A172 (cell line): ENCODE results near the gene RPL29. TPM values are rescaled to one million over a fixed set of nuclear protein-coding genes. Genes with fewer than 3 reads are reported as not detected.
"Not testable (repeated sequence)": the region's sequence is repeated elsewhere in the genome, so short reads cannot be mapped to it uniquely, and the experiment has no call there.

ENCODE experiments used
- DNase-seq: peaks from one replicate; pipeline ENCODE4 v3.0.0-alpha.2; 2015; ENCODE audit warnings: low spot score
- total RNA-seq: library from RNA; depleted of rRNA; stranded (reverse); fragments of >200 nt; shearing (Covaris generic); gene quantifications from 2 replicates; pipeline ENCODE4 v1.2.3, GENCODE V29; 2014; rRNA removed

The RPL29 gene
- total RNA-seq = 704 and 1,100 TPM in 2 replicates

DNA sequence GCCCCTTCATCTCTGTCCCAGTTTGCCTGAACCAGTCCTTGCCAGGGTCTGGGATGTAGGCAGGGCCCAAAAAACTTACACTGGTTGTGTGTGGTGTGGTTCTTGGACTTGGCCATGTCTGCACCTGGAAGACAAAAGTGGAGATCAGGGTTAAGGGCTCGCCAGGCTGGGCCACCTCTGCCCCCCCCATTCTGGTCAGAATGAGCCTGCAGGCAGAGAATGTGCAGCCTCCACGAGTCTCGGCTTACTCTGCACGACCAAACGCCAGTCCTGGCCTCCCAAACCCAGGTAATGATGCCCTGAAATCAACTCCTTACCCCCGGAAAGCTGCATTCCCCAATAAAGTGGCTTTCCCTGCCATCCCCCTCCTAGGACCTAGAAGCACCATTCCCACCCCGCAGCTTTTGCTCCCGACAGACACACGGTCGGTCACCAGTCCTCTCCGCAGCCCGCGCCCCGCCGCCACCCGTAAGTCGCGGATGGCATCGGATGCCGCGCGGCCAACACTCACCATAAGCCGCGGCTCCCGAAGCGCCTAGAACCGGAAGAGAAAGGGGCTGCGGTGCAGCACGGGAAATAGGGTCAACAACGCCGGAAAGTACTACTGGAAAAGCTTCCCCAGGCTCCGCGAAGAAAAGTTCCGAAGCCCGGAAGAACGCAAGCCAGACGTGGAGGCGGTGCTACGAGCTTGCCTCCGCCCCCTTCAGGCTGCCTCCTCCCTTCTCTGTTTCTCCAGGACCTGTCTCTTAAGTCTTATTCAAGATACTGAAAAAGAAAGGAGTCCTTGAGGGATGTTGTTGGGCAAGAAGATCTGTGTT is at the start of gene RPL29:
RPL29 (minus strand) TSS at position 550 of the 818 bp plus-strand sequence; CDS start at position 116, 434 bp downstream.
- DNase-seq = peak; percentile 91

DNA sequence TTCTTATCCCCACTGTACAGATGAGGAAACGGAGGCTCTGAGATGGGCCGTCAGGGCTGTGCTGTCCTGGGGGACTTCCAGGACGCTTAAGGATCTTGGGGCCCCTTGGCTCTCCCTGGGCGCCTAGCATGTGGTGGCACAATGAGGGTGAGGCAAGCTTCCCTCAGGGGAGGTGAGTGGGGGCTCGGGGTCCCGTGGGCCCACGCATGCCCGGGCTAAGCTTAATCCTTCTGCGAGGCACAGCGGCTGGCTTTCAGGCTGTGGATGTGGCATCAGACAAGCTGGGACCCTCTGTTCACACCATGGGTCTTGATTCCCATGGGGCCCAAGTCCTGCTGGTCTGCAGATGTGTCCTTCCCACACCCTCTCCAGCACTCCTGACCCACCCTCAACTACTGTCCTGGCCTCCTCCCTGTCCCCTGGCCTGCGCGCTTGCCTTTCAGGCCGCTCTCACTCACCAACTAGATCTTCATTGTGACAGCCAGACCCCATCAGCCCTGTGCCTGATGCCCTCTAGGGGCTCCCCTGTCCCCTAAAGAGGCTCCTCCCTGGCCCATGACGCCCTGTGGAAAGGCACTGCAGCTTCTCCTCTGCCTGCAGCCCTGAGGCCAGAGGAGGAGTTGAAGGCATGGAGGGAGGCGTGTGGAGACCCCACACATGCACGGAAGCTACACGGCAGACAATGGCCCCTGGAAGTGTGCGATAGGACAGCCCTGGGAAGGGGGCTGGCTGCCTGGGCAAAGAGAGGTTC is 49.3 kb upstream of the RPL29 start:
- DNase-seq = no peak

DNA sequence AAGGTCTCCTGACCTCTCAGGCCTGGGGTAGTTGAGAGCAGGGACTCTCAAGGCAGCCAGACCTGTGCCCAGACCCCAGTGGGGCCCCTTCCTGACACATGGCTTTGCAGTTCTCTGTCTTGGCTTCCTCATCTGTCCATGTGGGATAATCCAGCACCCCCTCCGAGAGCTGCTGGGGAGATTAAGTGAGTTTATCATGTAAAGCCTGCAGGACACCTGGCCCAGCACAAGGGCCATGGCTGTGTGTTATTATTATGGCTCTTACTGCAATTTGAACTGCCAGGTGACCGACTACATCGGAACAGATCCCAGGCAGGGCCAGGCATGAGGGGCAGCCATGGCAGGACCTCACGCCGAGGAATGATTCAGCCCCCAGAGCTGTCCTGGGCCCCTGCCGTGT is 48.1 kb upstream of the RPL29 start:
- DNase-seq = no peak

DNA sequence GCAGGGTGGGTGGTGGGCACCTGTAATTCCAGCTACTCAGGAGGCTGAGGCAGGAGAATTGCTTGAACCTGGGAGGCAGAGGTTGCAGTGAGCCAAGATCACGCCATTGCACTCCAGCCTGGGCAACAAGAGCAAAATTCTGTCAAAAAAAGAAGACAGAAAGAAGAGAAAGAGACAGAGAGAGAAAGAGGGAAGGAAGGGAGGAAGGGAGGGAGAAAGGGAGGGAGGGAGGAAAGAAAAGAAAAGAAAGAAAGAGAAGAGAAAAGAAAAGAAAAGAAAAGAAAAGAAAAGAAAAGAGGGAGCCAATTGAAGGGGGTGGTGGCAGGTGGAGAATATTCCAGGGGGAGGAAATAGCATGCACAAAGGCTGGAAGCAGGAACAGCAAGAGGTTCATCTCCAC is 47.3 kb upstream of the RPL29 start:
- DNase-seq = not testable (repeated sequence)

DNA sequence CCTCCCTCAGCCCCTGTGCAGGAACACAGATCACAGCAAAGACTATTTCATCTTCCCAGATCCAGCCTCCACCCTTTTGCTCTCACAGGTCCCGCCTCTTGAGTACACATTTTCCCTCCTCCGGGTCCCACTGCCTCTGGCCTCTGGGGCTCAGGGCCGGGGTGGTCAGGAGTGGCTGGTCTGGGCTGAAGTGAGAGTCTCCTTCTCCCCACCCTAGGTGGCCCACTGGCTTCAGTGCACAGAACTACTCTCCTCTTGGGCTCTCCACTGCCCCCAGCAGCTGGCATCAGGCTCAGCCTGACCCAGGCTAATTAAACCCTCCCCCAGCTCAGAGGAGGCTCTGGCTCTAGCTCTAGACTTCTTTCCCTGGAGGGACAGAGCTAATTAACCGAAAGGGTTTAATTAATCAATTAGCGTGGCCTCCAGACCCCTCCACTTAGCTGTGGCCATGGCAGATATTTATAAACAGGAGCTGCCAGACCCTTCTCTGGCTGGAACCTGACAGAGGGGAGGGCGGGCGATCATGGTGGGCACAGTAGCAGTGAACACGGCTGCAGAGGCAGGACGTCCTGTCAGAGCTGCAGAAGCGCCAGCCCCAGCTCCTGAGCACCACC is 45.5 kb upstream of the RPL29 start:
- no peak for DNase-seq

DNA sequence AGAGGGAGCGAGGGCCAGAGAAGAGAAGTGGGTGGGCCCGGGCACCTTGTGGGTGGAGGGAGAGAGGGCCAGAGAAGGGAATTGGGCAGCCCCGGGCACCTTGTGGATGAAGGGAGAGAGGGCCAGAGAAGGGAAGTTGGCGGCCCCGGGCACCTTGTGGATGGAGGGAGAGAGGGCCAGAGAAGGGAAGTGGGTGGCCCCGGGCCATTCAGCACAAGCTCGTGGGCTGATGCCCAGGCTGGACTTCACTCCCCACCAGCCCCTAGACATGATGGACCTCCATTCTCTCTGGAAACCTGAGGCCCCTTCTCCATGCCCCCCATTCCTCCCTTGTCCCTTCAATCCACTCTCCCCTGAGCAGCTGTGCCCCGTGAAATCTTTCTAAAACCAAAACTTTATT is 44.9 kb upstream of the RPL29 start:
- no peak for DNase-seq

DNA sequence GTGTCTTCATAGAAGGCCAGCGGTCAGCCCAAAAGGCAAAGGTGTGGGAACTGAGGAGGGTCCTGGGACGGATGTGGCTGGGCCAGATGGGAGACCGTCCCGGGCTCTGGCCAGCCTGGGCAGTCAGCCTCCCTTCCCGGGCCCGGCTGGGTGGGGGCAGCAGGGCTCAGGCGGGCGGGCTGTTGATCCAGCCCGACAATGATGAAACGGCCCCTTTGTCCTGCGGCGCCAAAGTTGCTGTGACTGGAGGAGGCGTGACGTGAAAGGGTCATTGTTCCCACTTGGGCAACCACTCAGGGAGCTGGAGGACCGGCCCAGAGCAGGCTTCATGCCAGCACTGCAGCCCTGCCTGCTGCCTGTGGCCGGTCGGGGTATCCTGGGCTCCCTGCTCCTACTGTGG is 44.2 kb upstream of the RPL29 start:
- DNase-seq = no peak

DNA sequence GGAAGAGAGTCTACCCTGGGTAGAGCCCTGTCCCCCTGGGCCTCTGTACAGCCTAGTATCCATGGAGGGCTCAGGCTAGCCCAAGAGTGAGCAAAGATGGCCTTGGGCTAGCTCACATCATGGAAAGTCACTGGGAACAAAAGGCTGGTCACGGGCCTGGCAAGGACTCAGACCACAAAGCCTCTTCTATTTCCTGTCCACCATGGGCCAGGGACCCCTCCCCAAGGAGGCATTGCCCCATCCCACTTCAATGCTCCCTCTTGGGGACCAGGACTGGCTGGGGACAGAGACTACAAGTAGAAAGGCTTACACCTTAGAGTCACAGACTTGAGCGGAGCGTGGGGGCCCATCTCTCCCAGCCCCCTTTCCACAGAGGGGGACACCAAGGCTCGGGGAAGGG is 43.7 kb upstream of the RPL29 start:
- DNase-seq = no peak

DNA sequence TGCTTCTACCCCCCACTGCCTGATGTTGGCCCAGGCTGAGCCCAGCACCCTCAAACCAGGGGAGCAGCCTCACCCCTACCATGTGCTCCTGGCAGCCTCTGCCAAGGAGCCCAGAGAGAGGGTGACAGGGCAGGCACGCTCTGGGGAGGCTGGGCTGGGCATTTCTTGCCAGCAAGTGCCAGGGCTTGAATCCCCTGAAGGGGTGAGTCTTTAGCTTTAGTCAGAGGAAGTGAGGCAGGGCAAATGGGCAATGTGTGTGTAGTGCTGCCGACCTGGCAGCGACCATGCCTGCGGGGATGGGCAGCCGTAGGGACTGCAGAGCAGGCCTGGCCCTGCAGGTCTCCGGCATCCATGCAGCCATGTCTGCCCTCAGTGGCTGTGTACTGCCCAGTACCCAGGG is 42.5 kb upstream of the RPL29 start:
- DNase-seq = no peak

DNA sequence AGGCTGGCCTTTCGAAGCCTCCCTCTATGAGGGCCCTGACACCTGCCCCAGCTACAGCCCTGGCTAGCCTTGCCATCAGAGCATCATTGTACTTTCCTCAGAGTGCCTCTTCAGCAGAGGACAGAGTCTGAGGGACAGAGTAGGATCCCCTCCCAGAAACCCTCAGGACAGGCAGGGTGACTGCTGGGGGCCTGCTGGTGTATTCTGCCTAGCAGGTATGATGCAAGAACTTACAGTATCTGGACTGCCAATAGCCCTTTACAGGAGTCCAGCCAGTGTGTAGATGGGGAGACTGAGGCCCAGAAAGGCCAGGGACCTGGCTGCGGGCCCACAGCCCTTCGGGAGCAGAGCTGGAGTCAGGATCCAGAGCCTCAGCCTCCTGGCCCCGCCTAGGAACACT is 41.6 kb upstream of the RPL29 start:
- DNase-seq = no peak

DNA sequence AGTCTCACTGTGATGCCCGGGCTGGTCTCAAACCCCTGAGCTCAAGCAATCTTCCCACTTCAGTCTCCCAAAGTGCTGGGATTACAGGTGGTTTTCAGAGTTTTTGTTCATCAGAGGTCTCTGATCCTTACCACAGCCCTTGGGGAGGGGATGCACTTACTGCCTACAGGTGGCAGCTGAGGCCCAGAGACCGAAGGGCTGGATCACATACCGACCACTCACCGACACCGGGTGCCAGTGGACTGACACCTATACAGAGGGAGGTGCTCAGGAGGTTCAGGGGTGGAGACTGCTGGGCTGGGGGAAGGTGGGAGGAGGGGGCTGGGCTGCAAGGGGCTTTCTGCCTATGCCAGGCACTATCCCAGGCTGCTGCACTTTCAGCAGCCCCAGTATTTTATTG is 41.1 kb upstream of the RPL29 start:
- DNase-seq = no peak

DNA sequence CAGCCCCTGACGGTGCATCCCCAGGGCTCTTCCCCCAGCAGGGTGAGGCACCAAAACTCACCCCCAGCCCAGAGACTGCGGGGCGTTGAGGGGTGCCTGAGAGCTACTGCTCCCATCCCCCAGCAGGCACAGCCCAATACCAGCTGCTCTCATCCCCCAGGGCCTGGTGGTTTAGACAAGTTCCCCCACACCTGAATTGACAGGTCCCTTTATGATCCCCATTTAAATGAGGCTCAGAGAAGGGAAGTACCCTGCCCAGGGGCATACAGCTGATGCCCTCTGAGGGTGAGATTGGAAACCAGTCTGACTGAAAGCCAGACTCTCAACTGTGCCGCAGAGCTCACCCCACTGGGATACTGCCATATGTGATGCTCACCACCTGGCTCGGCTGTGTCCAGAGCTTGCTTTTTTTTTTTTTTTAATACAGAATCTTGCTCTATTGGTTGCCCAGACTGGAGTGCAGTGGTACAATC is 40.6 kb upstream of the RPL29 start:
- DNase-seq = no peak

DNA sequence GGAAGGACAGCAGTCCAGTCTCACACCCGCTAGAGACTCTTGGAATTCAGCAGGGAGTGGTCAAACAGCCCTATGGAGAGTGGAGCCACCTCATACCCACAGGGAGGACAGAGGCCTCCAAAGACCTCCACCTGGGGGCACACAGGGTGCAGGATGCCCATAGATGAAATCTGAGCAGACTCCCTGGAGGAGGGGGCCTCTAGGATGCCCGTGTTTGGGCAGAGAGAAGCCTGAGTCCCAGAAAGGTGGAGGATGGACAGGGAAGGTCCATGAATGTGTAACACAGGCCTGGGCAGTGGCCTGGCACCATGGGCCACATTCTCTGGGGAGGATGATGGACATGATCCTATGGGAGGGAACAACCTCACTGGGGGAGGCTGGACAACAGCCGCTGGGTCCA is 39.0 kb upstream of the RPL29 start:
- no peak for DNase-seq

DNA sequence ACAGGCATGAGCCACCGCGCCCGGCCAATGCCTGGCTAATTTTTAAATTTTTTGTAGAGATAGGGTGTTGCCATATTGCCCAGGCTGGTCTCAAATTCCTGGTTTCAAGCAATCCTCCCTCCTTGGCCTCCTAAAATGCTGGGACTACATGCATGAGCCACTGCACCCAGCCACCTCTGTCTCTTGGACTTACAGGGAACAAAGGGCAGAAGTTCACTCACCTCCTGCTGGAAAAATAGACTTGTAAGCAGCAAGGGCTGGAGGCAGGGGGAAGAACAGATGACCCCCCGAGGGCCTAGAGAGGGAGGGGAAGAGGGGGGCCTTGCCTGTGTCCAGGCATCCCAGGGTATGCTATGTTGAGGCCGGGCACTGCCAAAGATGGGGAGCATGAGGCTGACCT is 38.5 kb upstream of the RPL29 start:
- no peak for DNase-seq

DNA sequence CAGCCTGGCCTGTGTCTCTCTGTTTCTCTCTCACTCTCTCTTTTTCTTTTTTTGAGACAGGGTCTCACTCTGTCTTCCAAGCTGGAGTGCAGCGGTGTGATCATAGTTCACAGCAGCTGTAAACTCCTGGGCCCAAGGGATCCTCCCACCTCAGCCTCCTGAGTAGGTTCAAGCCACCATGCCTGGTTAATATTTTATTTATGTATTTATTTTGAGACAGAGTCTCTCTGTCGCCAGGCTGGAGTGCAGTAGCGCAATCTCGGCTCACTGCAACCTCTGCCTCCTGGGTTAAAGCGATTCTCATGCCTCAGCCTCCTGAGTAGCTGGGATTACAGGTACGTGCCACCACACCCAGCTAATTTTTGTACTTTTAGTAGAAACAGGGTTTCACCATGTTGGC is 38.1 kb upstream of the RPL29 start:
- not testable (repeated sequence) for DNase-seq

DNA sequence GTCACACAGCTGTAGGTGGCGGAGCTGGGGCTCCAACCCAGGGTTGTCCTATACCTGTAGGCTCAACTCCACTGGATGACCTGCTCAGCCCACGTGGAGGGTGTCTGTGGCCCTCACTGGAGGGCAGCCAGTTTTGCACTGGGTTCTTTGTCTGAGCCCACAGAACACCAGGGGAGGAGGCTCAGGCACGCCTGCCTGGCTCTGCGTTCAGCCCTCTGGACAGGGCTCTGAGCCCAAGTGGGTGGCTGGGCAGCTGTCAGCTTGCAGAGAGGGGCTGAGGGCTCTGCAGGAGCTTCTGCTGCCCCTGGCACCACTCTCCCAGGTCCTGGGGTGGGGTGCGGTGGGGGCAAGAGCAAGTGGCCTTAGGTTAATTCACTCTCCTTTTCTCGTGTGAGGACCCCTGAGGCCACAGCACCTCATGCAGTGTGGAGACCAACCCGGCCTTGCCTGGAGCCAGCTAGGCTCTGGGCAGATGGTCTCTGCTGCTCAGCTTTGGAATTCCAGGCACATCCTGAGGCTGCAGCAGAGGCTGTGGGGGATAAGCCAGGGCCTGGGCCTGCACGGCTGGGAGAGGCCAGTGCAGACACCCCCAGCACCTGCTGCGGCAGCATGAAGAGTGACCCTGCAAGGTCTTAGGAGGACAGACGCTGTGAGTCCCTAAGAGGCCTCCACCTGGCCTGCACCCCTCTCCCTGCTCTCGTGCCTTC is 37.2 kb upstream of the RPL29 start:
- no peak for DNase-seq

DNA sequence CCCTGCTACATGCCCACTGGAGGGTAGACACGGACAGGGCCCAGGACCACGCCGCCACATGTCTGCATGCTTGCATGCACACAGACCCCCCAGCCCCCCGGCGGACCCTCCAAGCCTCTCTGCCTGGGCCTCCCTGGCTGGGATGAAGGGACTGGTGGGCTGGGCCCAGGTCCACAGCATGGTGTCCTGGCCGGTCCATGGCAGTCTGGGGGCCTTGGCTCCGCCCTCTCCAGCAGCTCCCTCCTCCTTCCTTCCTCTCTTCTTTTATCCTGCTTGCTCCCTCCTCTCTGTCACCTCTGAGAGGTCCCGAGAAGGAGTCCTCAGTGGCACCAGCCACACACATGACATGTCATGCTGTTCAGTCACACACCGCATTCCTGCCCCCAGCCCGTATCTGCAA is 36.2 kb upstream of the RPL29 start:
- no peak for DNase-seq

DNA sequence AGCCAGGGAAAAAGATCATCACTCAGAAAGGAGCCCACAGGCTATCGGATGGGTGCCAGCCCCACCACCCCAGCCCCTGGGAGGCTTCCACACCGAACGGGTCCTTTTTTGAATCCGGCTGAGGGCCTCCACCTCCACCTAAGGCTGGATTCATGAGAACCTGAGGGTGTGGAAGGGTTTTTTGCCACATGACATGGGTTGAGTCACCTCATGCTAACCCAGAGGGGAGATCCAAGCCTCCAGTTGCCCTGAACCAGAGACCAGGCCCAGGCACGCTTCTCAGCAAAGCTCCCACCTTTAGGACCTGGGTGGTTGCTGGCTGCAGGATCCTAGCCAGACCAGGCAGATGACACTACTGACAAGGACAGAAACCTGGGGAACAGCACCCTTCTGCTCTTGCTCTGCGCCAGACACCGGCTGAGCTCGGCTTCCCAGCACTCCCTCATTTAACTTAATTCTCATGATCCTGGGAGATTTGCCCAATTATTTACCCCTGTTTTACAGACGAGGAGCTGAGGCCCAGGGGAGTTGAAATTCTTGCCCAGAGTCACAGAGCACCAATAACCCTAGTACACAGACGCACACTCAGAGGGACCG is 35.1 kb upstream of the RPL29 start:
- DNase-seq = no peak

DNA sequence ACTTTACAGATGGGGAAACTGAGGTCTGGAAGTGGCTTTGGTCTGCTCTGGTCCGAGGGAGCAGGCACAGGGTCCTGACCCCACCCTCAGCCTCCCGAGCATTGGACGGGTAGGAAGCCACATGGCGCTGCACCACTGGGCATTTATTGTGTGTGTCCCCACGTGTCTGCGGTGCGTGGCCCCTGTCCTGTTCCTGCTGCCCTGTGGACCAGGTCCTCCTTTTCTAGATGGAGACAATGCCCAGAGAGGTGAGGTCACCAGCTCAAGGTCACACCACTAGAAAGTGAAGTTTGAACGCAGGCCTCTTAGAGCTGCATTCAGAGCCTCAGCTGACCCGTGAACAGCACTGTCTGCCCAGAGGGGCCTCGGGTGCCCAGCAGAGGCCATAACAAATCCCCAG is 33.8 kb upstream of the RPL29 start:
- no peak for DNase-seq

DNA sequence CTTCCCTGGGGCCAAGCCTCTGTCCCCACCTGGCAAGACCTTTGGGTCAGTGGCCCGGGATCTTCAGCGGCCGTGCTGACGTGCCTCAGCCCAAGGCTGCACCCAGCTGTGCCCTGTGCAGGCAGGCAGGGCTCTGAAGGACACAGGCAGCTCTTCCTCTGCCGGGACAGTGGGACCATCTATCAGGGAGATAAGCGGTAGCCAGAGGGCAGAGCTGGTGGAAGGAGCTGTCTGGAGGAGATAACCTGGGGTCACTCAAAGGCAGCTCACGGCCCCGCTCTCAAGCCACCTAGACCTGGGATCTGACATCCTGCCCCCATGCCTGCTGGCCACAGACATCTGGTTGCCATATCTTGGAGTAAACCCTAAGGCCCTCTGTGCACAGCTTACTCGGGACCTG is 33.4 kb upstream of the RPL29 start:
- DNase-seq = no peak

DNA sequence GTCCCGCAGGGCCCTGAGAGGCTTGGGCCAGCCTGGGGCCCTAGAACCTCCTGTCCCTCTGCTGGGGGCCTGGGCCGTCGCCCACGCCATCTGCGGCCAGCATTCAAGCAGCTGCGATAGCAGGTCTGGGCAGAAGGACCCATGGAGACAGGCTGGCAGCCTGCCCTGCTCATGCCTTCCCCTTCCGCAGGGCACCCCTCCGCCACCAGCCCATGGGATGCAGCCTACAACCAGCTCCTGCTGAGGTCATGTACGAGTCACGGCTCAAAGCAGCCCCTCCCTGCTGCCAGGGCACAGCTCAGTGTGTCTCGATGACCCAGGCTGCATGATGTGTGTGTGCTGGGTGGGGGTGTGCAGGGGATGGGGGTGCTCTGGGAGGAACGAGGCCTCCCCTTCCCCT is 32.9 kb upstream of the RPL29 start:
- no peak for DNase-seq

DNA sequence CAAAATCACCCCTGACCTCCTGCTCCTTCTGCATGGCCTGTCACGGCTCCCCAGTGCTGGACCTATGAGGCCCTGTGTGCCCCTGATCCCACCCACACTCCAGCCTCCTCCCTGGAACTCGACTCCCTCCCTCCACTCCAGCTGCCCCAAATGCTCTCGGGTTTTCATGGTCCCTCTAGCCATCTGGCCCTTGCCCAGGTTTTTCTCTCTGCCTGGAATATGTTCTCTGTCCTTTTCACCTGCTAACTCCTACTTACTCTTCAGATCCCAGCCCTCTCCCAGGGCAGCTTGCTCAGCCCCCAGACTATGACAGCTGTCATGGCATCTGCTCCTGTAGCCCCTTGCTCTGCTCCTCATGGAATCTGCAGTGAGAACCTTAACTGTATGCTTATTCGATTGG is 30.3 kb upstream of the RPL29 start:
- no peak for DNase-seq
